ENCODE measurements around the gene STON1. TPM values are rescaled to one million over a fixed set of nuclear protein-coding genes. Genes with fewer than 3 reads are reported as not detected.

The STON1 gene
- total RNA-seq, 1 experiment from 2014 or later = 5.5 TPM

- DNase-seq = no peak
- no peak for TF ChIP-seq CTCF (conservative IDR thresholded peaks at IDR 0.05)
- H3K79me1 ChIP-seq (ENCODE audit: insufficient read depth, low read depth, low read length, poor library complexity, severe bottlenecking) = no peaks in the 10 kb centered on the region
- H2BK12ac ChIP-seq (ENCODE audit: insufficient read length, low read depth, low read length) = no peak overlapping the region
- H3K9ac ChIP-seq (ENCODE audit: extremely low read depth, insufficient read length, low read length) = no peak overlapping the region
- no peaks in the 10 kb centered on the region for H3K4me1 ChIP-seq (ENCODE audit: insufficient read depth, low read length)
- H3K4ac ChIP-seq (ENCODE audit: low read depth, low read length) = no peak overlapping the region
- no peak overlapping the region for H3K27ac Mint-ChIP-seq
- H2AK5ac ChIP-seq (ENCODE audit: insufficient read length, low read length) = no peak overlapping the region
- no peak overlapping the region for H3K4me3 Mint-ChIP-seq
- no peak overlapping the region for H3K18ac ChIP-seq (ENCODE audit: insufficient read length, low read depth, low read length)
- no peaks in the 10 kb centered on the region for H3K27me3 ChIP-seq (ENCODE audit: insufficient read depth, low read length)
- no peaks in the 10 kb centered on the region for H3K23me2 ChIP-seq (ENCODE audit: insufficient read length, low read depth, low read length, poor library complexity, severe bottlenecking)
- H2AFZ ChIP-seq (ENCODE audit: low read length) = no peak overlapping the region
- no peaks in the 10 kb centered on the region for H3K79me2 ChIP-seq (ENCODE audit: insufficient read depth, low read length)
- no peak overlapping the region for H3K23ac ChIP-seq (ENCODE audit: insufficient read length, low read depth, low read length)
- no peaks in the 10 kb centered on the region for H4K20me1 ChIP-seq (ENCODE audit: control insufficient read depth, insufficient read depth, insufficient read length)
- no peak overlapping the region for H3K4me2 ChIP-seq (ENCODE audit: insufficient read depth, insufficient read length, low read length)
- H3K9me3 ChIP-seq (ENCODE audit: control insufficient read depth, low read depth, low read length) = no peaks in the 10 kb centered on the region
- H3K27me3 Mint-ChIP-seq (ENCODE audit: low read depth) = no peaks in the 10 kb centered on the region
- no peak overlapping the region for H2BK20ac ChIP-seq (ENCODE audit: low read depth, low read length, poor library complexity, severe bottlenecking)
- peaks cover 0 to 5% (median 2%) of the 10 kb centered on the region in 3 experiments; a peak in 2 of 7 replicates for H3K36me3 Mint-ChIP-seq (ENCODE audit: insufficient read depth in 1 of 3, low read depth in 3 of 3)
- WGBS (ENCODE audit: extremely low coverage, insufficient read length, low lambda C conversion rate) = no CpG with 5 or more reads among the region's 1 CpG
- no peak overlapping the region for H3T11ph ChIP-seq (ENCODE audit: low read length)
- H3K56ac ChIP-seq (ENCODE audit: insufficient read length, low read depth, low read length) = no peak overlapping the region
- no peak overlapping the region for H2BK120ac ChIP-seq (ENCODE audit: low read depth, low read length, poor library complexity, severe bottlenecking)
- H2BK5ac ChIP-seq (ENCODE audit: insufficient read length, low read length) = no peak overlapping the region
- H3K27ac ChIP-seq (ENCODE audit: insufficient read length, low read depth, low read length) = no peak overlapping the region
- no peak overlapping the region for H4K91ac ChIP-seq (ENCODE audit: insufficient read length, low read depth, low read length)
- H4K5ac ChIP-seq (ENCODE audit: insufficient read length, low read depth, low read length) = no peak overlapping the region
- H4K8ac ChIP-seq (replicated peaks; ENCODE audit: insufficient read length, low read depth, low read length) = no peak overlapping the region
- H3K14ac ChIP-seq (ENCODE audit: insufficient read depth, low read length) = no peak overlapping the region
- no peaks in the 10 kb centered on the region for H3K4me1 Mint-ChIP-seq
- peaks cover 8 to 9% of the 10 kb centered on the region in 2 experiments; a peak in 4 of 5 replicates for H3K9me3 Mint-ChIP-seq
- no peak overlapping the region for H2BK15ac ChIP-seq (ENCODE audit: low read depth, low read length)
These were observed 108.3 kb downstream of the STON1 start for GRCh38 chr2:48638261-48638660.

Other genes starting within 250 kb of the STON1 start
- gene FOXN2, start 215.5 kb upstream of the STON1 start, total RNA-seq (2021) = 21.2 and 22.1 TPM in 2 replicates
- 15.8 and 20.2 TPM in 2 replicates for gene PPP1R21, start 89.4 kb upstream of the STON1 start, total RNA-seq (2021)
- gene GTF2A1L, start 87.7 kb downstream of the STON1 start, total RNA-seq (2021) = not detected in 2 replicates
- gene LHCGR, start 225.6 kb downstream of the STON1 start, total RNA-seq (2021) = 0.33 and 0.44 TPM in 2 replicates

Measured in H9 (cell line).